Activated CD4-positive, alpha-beta T cell treated with anti-CD3 and anti-CD28 coated beads for 1 hour (primary cell): ENCODE measurements around the gene EXOC3L4.

Experiments used
- DNase-seq: peaks from one replicate; pipeline ENCODE4 v3.0.0-alpha.2; 2020

EXOC3L4 gene

DNA sequence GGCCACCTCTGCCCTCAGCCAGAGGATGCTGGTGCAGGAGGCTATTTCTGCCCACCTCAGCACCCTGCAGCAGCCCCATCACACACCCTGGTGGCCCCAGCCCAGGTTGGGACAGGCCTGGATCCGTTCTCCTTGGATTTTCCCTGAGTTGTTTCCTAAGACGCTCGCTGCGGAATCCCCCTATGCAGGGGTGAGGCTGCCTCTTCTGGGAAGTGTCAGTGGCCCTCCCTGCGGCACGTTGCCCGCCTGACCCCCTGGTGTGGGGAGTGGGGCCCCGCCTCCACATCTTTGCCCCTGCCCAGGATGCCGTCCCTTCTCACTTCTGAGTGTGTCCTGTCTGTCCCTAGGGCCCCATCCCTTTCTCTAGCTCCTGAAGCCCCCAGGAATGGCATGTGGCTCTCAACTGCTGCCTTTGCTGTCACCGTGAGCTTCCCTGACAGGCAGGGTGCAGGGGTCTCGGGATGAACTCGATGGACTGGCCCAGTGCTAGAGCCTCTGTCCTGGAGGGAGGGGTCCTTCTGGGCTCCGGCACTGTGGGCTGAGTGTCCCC lies 594 bp upstream of the EXOC3L4 start:
- DNase-seq: no peak

DNA sequence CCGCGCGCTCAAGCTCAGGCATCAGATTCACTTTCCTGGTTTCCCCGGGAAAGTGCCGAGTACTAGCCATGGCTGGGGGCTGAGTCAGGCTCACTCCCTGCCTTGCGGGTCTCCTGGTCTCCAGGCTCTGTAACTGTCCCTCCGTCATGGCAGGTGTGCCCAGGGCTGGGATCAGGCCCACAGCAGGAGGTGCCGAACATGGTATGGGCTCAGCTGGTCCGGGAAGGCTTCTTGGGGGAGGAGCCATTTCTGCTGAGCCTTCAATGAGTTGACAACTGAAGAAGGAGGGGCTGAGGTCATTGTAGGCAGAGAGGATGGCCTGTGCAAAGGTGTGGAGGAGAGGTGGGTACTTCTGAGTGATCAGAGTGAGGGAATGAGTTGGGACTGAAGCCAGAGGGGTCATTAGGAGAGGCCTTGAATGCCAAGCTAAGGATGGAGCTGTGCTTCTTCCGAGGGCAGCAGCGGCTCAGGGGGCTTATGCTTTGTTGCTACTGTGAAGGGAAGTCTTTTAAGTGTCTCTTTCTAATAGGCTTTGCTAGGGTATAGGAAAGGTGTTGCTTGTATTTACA lies 769 bp downstream of the EXOC3L4 start:
- DNase-seq: no peak

DNA sequence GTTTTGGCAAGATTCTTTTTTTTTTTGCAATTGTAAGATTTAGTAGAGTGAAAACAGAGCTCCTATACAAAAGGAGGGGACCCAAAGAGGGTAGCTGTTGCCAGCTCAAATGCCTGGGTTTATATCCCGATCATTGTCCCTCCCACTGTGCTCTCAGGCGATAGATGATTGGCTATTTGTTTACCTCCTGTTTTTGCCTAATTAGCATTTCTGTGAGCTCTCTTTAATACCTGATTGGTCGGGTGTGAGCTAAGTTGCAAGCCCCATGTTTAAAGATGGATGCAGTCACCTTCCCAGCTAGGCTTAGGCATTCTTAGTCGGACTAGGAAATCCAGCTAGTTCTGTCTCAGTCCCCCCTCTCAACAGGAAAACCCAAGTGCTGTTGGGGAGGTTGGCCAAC lies 1.9 kb downstream of the EXOC3L4 start:
- DNase-seq: no peak

DNA sequence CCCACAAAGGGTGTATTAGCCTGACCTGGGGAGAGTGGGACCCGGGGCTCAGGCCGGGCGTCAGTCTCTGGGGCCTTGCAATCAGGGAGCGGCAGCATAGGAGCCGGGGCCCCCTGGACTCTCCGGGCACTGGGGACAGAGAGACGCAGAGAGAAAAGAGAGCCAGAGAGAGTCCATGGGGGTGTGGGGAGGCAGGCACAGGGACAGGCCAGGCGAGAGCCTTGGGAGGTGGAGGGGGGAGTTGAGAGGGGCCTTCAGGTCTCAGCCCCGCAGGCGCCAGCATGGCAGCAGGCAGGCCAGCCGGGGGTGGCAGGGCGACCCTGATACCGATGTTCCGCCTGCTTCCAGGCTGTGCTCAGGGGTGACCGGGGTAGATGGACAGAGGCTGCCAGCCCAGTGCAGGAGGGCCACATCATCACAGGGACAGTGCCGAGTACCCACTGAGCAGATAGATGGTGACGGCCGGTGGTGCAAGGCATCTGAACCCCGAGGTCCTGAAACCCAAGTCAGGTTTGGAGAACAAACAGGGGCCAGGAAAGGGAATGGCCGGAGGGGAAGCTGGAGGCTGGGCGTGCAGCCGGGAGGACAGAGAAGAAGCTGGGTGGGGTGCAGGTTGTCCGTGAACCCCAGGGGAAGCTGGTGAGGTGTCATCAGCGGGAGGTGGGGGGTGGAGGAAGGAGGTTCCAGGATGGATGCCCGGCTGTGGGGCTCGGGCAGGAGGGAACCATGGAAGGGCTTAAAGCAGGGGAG lies 2.9 kb downstream of the EXOC3L4 start:
- DNase-seq: no peak

DNA sequence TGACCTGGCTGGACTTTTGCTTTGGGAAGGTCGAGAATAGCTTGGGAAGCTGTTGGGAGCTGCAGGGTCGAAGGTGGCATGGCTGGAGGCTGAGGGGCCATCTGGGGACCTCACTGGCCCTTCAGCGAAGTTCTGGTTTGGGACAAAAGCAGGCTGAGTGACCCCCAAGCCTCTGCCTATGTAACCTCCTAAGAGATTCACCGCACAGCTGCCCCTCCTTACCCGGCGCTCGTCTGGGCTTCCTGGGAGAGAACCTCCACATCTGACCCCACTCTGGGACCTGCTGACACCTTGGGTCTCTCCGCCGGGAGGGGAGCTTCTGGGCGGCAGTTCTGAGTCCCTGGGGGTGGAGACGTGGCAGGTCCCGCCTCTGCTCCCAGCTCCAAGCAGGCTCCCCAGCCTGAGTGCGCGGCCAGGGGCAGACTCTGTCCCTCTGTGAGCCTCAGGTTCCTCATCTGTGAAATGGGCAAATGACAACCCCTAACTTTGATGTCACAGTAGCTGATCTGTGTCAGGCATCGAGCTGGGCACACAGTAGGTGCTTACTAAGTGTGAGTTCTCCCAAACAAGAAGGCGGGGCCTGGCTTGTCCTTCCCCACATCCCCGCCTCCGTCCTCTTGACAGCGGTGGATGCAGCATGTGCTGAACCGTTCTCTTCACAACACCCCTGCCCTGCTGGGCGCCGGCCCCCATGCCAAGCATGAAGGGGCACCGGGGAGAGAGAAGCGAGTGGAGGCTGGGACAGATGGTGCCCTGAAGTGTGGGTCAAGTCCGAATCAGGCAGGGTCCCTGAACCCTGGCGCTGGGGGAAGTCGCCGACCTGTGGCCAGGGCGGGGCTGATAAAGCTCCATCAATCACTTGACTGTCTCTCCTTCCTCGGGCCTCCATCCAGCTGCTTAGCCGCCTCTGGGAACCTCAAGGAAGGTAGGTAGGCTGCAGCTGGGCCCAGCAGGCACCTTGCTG lies 3.8 kb downstream of the EXOC3L4 start:
- DNase-seq: no peak

DNA sequence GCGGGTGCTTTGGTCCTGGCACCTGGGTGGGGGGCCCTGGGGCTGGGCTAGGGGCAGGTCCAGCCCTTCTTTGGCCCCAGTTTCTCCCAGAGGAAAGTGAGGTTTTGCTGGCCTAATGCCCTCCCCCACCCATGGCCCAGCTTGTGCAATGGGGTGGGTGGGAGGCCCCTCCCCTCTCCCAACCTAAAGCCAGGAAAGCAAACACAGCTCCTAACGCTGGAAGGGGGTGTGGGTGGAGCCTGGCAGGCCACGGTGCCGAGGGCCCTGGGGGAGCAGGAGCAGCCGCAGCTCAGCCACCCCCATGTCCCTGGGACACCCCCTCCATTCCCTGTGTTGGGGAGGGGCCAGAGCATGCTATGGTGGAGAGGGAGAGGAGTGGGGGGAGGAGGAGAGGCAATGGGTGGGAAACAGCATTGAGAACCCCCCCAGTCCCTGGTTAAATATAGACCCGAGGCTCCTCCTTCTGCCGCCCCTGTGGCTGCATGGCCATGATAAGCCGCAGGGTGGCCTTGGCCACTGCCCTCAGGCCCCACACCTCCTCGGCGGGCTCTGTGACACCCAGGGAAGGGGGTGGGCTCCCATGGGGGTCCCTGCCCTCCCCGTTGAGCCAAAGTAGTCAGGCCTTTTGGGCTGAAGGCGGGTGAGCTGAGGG lies 4.7 kb downstream of the EXOC3L4 start:
- no peak for DNase-seq

DNA sequence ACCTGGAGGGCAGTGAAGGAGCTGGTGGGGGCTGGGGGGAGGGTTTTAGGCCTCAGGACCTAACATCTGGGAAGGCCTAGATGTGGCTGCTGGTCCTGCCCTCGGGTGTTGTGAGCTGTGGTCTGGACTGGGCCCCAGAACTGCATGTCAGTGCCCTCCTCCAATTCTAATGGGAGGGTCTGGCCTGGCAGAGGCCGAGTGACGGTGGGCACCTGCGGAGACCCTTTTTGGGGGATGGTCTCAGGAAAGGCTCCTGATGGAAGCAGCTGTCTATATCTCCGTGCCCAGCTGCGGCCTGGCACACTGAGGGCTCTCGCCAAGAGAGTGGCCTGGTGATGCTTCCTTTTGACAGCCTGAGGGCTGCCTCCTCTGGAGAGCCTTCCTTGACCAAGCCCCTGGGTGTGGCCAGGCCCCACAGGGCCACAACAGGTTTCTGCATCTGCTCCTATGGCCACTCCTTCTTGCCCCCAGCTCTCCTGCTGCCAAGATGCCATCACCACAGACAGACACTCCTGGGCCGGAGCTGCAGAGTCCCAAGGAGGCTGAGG lies 5.3 kb downstream of the EXOC3L4 start:
- DNase-seq: no peak

DNA sequence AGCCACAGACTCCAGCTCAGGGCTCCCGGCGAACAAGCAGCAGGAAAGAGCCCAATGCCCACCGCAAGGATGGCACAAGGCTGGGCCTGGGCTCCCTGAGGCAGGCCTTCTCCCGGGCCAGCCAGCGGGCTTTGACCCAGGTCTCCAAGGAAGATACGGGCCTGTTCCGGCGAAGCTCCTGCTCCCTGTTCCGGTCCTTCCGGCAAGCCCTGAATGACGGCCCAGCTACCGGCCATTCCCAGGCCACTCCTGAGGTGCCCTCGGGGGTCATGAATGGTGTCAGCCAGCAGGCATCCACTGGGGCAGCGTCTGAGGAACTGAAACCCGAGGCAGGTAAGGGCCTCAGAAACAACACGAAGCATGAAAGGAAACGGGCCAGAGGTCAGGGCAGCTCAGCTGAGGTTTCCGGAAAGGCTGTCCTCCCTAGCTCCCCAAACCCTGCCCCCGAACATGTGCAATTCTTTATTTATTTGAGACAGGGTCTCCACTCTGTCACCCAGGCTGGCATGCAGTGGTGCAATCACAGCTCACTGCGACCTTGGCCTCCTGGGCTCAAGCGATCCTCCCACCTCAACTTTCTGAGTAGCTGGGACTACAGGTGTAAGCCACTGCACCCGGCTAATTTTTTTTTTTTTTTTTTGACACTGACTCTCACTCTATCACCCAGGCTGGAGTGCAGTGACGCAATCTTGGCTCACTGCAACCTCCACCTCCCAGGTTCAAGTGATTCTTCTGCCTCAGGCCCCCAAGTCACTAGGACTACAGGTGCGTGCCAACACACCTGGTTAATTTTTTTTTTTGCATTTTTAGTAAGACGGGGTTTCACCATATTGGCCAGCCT lies 6.0 kb downstream of the EXOC3L4 start:
- DNase-seq: no peak

DNA sequence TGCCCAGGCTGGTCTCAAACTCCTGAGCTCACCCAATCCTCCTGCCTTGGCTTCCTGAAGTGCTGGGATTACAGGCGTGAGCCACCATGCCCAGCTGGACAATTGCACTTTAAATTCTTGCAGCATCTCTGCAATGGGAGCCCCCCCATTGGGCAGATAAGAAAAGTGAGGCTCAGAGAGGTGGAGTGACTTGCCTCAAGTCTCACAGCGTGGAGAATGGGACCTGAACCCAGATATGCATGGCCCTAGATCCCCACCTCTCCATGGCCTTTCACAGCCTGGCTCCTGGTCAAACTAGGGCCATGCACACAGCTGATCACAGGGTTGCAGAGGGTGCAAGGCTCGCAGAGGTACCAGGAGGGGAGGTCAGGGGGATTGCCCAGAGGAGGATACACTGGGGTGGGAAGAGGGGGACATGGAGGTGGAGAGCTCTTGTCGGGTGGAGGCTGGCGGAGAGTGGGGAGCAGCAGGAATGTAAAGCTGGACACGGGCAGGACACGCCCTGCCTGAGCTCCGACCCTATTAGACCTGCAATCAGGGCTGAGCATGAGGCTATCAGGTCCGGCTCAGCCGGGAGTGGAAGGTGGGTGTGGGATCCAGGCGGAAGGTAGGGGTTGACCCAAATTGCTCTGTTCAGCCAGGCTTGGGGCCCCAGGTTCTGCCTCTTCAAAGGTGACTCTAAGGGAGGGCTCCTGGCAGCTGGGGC lies 6.9 kb downstream of the EXOC3L4 start:
- DNase-seq: no peak

DNA sequence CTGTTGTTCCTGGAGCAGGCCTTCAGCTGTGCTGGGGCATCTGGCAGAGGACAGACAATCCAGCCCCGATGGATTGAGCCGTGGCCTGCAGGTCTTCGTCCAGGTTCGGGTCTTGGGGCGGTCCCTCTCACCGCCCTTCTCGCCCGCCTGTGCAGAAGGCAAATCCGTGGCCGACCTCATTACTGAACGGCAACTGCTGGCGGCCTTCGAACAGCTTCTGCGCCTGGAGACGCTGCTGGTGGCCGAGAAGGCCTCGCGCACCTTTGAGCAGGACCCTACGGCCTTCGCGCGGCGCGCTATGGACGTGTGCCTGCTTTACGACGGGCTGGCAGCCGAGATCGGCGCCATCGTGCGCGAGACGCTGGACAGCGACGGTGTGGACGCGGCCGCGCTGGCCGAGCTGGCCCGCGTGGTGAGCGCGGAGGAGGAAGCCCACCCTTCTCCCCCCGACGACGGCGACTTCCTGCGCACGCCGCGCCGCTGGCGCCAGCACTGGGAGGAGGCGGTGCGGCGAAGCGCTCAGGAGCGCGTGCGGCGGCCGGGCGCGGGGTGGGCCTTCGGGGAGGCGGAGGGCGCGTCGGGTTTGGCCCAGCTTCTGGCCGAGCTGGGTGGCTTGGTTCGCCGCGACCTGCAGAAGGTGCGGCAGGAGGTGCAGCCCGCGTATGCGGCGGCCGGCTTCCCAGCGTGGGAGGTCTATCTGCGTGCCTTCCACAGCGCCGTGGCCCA lies 7.6 kb downstream of the EXOC3L4 start:
- DNase-seq: no peak

DNA sequence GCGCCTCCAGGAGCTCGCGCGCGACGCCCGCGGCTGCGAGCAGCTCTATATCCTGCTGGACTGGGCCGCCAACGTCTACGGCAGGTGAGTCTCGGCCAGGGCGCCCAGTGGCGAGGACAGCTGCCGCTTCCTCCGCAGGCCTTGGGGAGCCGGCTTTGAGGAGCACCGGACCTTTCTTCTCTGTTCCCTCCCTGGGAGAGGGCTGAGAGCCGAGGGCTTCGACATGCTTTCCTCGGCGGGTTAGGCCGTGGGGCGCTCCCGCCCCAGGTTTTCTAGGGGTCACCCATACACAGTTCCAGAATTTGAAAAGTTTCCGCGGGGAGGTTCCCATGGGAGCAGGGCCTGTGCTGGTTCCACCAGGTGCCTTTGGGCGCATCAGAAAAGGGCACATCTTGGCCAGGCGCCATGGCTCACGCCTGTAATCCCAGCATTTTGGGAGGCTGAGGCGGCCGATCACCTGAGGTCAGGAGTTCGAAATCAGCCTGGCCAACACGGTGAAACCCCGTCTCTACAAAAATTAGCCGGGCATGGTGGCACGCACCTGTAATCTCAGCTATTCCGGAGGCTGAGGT lies 8.2 kb downstream of the EXOC3L4 start:
- DNase-seq: no peak

DNA sequence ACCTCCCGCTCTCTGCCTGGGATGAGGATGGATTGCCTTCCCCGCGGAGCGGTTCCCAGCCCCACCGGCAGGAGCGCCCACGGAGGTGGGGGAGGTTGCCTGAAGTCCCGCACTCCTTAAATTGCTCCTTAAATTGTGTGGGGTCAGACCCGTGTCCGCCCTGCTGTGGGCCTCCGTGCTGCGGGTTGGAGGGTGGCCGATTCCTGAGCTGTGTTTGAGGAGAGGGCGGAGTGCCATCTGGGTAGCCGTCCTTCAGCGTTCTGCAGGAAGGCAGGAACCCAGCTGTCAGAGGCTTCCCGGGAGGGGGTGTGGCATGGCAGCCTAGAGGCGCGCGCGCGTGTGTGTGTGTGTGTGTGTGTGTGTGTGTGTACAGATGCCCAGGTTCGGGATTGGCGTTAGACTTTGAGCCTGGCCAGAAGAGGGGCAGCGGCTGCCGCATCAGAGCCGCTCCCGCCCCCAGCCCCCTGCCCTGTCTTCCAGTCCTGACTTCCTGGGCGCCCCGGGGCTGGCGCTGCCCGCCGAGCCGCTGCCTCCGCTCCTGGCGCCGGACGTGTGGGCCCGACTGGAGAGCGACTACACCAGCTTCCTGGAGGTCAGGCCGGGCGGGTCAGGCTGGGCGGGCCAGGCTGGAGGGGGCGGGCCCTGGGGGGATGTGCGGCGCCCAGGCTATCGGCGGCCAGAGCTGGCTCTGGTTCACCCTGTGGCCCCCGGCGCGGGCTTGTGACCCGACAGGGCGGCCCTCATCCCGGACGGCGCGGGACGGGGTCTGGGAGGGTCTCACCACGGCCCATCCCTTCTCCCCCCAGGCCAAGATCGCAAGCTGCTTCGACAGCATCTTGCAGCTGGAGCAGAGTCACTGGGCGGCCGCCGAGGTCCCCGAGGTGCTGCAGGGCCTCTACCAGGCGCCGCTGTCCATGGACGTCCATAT lies 9.2 kb downstream of the EXOC3L4 start:
- DNase-seq: no peak

DNA sequence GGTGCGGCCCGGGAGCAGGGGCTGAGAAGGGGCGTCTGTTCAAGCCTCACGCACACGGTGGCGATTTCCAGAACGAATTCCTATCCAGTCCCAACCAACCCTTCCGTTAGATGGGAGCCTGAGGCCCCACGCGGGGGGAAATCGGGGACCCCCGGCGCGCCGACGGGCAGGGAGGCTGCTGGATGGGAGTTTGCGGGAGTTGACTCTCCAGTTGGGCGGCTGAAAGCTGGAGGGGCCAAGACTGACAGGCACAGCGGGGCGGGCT lies 9.8 kb downstream of the EXOC3L4 start:
- no peak for DNase-seq

DNA sequence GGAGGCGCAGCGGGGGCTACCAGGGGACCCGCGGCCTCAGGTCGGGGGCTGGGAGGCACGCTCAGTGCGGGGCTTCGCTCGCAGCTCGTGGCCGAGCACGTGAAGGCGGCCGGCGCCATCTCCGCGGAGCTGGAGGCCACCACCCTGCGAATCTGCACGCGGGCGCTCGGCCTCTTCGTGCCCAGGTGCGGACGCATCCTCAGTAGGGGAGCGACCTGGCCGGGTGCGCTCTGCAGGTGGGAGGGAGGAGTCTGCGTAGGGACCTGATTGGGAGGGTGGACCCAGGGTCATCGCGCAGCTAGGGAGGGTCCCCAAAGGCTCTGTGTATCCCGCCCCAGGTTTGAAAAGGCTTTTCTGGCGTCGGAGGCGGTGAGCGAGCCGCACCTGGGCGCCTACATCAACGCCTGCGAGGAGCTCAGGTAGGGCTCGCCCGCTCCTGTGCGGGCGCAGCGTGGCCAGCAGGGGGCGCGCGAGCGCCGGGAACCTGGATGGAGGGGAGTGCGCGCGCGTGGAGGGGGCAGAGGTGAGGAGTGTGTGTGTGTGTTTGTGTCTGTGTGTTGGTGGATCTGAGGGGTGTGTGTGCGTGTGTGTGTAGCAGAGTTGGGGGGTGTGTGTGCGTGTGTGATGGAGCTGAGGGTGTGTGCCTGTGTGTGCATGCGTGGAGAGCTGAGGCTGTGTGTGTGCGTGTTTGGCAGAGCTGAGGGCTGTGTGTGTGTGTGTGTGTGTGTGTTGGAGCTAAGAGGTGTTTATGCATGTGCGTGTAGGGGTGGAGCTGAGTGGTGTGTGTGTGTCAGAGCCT lies 10.3 kb downstream of the EXOC3L4 start:
- peak; percentile 63 for DNase-seq

DNA sequence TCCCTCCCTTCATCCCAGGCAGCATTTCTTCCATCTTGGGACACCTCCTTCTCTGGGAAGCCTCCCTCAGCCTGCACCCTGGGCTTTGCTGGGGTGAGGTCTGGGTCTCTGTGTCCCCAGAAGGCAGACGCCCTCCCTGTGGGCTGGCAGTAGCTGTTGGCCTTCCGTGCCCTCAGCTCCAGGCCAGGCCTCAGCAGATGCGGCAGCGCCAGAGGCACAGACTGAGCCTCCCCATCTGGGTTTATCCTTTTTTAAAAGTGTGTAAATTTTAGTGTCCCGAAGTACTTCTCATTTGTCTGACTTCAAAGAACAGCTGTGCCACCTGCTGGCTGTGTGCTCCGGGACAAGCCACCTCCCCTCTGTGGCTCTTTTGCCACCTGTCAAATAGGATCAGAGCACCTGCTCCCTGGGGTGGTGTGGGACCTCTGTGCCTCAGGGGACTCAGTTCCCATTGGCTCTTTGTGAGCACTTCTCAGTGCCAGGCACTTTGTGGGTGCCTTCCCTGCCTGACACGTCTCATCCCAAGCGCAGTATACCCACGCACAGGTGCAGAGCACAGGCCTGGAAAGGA lies 11.1 kb downstream of the EXOC3L4 start:
- DNase-seq: no peak

DNA sequence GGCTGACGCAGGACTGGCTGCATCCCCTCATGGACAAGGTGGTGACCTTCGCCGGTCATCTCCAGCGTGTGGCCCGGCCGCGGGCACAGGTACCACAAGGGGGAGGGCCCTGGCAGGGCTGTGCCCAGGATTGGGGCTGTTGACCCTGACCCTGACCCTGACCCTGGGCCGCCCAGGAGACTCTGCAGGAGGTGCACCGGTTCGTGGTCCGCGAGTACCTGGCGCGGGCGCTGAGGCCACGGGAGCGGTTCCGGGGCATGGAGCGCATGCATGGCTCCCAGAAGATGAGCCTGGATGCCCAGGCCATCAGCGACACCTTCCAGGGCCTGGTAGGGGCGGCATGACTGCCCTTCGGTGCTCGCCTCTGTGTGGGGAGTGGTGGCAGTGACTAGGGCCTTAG lies 12.9 kb downstream of the EXOC3L4 start:
- no peak for DNase-seq

DNA sequence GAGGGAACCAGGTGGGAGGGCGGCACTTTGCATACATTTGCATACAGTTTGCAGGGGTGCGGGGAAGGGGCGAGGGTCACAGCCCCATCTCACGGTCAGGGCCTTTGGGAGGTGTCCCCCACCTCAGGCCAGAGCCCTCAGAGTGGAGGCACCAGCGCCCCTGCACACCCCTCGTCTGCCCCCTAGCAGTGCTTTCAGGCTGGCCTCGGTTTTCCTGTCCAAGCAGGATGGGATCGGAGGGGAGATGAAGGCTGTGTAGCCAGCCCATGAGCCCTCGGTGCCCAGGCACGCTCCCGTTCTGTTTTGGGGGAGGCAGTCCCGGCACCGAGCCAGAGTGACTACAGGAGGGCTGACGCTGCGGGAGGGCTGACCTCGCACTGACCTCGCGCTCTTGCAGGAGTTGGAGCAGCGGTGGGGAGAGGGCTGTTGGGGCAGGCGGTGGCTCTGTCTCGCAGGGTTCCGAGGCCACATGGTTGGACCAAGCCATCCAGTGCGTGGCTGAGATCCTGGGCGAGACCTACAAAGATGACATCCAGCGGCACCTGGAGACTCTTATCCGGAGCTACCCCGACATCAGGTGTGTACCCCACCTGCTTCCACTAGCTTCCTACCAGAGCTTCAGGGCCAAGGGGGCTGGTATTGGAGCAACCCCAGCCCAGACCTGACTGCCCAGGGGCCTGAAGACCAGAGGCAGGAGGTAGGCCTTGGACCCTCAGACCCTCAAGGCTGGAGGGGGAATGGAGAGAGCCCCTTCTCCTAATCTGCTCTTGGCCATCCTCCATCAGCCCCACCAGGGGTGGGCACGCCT lies 13.6 kb downstream of the EXOC3L4 start:
- DNase-seq: no peak
